Prostate gland (tissue), 2 donors: ENCODE results near the gene EOLA1.
"Not testable (repeated sequence)": the region's sequence is repeated elsewhere in the genome, so short reads cannot be mapped to it uniquely, and the experiment has no call there.

Experiments
- CTCF ChIP-seq, 4 experiments: fragments of 200-600 bp in 2 of 4; fragments of 450-650 bp in 2 of 4; sonication (generic) in 2 of 4; IDR thresholded peaks; 1 replicate in 3 of 4; 2 replicates in 1 of 4; pipeline ENCODE4 v1.5.1; 2016 to 2019; ENCODE audit warnings: antibody characterized with exemption in 4 of 4, mild to moderate bottlenecking in 2 of 4, moderate library complexity in 2 of 4
- POLR2A ChIP-seq: fragments of 450-650 bp; IDR thresholded peaks from one replicate; pipeline ENCODE4 v1.6.1; 2016; ENCODE audit warnings: antibody characterized with exemption, mild to moderate bottlenecking

GRCh38 chrX:149555251-149555650 is 14.4 kb downstream of the EOLA1 start:
- TF ChIP-seq CTCF (IDR thresholded peaks at IDR 0.05); POLR2A: not testable (repeated sequence)
